Naive thymus-derived CD4-positive, alpha-beta T cell (primary cell): Measurements from ENCODE around the gene MTMR1. TPM values are rescaled to one million over a fixed set of nuclear protein-coding genes. Genes with fewer than 3 reads are reported as not detected.

Experiments used
- ATAC-seq: fragments of 150-1000 bp; cut with Tn5 transposase; 2 replicates; pipeline ENCODE4 v1.10.0; 2021; ENCODE audit warnings: mild to moderate bottlenecking, moderate library complexity
- CTCF ChIA-PET: fragments of 350-600 bp; sonication (Branson Sonifier 250); formaldehyde crosslinking; loops from one replicate; lab custom pipeline; 2021; ENCODE audit warnings: antibody characterized with exemption; lab: Charles Lee
- POLR2A ChIA-PET: fragments of 350-600 bp; sonication (Branson Sonifier 250); formaldehyde crosslinking; loops from one replicate; lab custom pipeline; 2021; ENCODE audit warnings: antibody characterized with exemption, inconsistent platforms; lab: Charles Lee
- DNase-seq, 9 donors: peaks; one replicate each; pipeline versions ENCODE4 v3.0.0 to v3.0.0-alpha.2; 2020 to 2022; ENCODE audit warnings: mixed read lengths in 1 of 9
- H3K27ac ChIP-seq: one replicate; pipeline ENCODE4 v1.7.0; 2013; ENCODE audit warnings: mild to moderate bottlenecking, low read depth, low read length, moderate library complexity
- H3K27me3 ChIP-seq, 2 donors: one replicate each; pipeline ENCODE4 v1.7.0; 2013; ENCODE audit warnings: low read length in 2 of 2, mild to moderate bottlenecking in 2 of 2, moderate library complexity in 2 of 2; ENCODE audit not compliant: control insufficient read depth in 2 of 2, insufficient read depth in 2 of 2
- H3K36me3 ChIP-seq, 3 experiments: 1 replicate in 2 of 3; 2 replicates in 1 of 3; pipeline ENCODE4 v1.7.0; 2013; ENCODE audit warnings: low read length in 3 of 3, mild to moderate bottlenecking in 3 of 3, moderate library complexity in 1 of 3; ENCODE audit not compliant: insufficient read depth in 3 of 3, control insufficient read depth in 2 of 3
- H3K4me1 ChIP-seq, 2 donors: one replicate each; pipeline ENCODE4 v1.7.0; 2013; ENCODE audit warnings: low read length in 2 of 2, mild to moderate bottlenecking in 2 of 2, moderate library complexity in 1 of 2; ENCODE audit not compliant: control insufficient read depth in 2 of 2, insufficient read depth in 2 of 2
- H3K4me3 ChIP-seq: 2 replicates; pipeline ENCODE4 v1.7.0; 2013; ENCODE audit warnings: mild to moderate bottlenecking, low read length
- H3K9me3 ChIP-seq, 3 experiments: 1 replicate in 2 of 3; 2 replicates in 1 of 3; pipeline ENCODE4 v1.7.0; 2013; ENCODE audit warnings: low read length in 3 of 3; ENCODE audit not compliant: control insufficient read depth in 2 of 3
- H3K27ac Mint-ChIP-seq, 9 donors: one replicate each; pipeline ENCODE4 v1.8.0; 2020 to 2022; ENCODE audit warnings: mixed read lengths in 9 of 9, mild to moderate bottlenecking in 8 of 9, moderate library complexity in 5 of 9, inconsistent platforms in 2 of 9
- H3K27me3 Mint-ChIP-seq, 5 donors: one replicate each; pipeline ENCODE4 v1.8.0; 2021 to 2022; ENCODE audit warnings: mixed read lengths in 5 of 5, mild to moderate bottlenecking in 1 of 5
- H3K36me3 Mint-ChIP-seq, 5 donors: one replicate each; pipeline ENCODE4 v1.8.0; 2020 to 2022; ENCODE audit warnings: mixed read lengths in 5 of 5, mild to moderate bottlenecking in 3 of 5, inconsistent platforms in 1 of 5
- H3K4me1 Mint-ChIP-seq, 7 donors: one replicate each; pipeline ENCODE4 v1.8.0; 2020 to 2022; ENCODE audit warnings: mixed read lengths in 7 of 7, mild to moderate bottlenecking in 3 of 7, inconsistent platforms in 1 of 7
- H3K4me3 Mint-ChIP-seq, 10 donors: one replicate each; pipeline ENCODE4 v1.8.0; 2020 to 2022; ENCODE audit warnings: mild to moderate bottlenecking in 10 of 10, mixed read lengths in 10 of 10, moderate library complexity in 6 of 10, inconsistent platforms in 2 of 10
- H3K9me3 Mint-ChIP-seq, 11 donors: one replicate each; pipeline ENCODE4 v1.8.0; 2020 to 2022; ENCODE audit warnings: mixed read lengths in 11 of 11, mild to moderate bottlenecking in 4 of 11, inconsistent platforms in 1 of 11, moderate library complexity in 1 of 11
- intact Hi-C, 2 donors: fragments of 100-400 bp; cut with micrococcal nuclease; formaldehyde crosslinking; loops; one replicate each; pipeline ENCODE4 v1.15.1; 2023
- polyA plus RNA-seq, 2 donors: library from polyadenylated mRNA; unstranded; fragments of 300-500 nt; fragmentation: Illumina TruSeq; gene quantifications; one replicate each; pipeline ENCODE4 v1.2.3, GENCODE V29; 2021
- total RNA-seq, 6 experiments: library from RNA in 5 of 6; stranded (reverse) in 5 of 6; gene quantifications; 1 replicate in 5 of 6; 2 replicates in 1 of 6; pipeline ENCODE4 v1.2.3 and lab custom pipeline; 2021 to 2026

Gene MTMR1
- total and polyA plus RNA-seq, 7 experiments from 2014 or later: 11.3 to 53.1 (median 38.9) TPM

DNA sequence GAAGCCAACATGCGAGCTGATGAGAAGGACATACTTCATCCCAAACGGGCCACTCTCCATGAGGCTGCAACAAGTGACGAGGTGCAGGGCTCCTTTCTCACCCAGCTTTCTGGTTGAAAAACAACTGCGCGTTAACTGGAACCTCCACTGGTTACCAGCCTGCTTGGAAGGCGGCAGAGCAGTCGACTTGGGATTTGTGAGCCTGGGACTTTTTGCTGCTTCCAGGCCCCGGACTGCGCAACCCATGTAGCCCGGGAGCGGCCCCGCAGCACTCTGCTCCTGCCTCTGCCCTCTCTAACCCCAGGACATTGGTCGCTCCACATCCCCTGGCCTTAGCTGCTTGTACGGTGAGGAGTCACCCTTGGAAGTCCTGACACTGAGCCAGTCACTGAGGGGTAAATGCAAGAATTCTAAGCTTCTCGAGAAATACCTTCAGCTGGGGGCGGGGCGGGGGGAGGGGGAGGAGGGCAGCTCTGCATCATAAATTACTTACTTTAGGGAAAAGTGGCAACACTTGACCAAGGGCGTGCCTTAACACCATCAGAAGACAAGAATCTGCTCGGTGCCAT, 72.7 kb downstream of the MTMR1 start:
- Mint-ChIP-seq H3K27me3 (no peaks in the 10 kb centered on the region), H3K9me3 (peaks cover 0 to 1% (median 0%) of the 10 kb centered on the region in 11 donors), H3K27ac (no peak overlapping the region), H3K36me3 (peaks cover 0 to 4% (median 0%) of the 10 kb centered on the region in 5 donors), H3K4me3 (no peak overlapping the region), H3K4me1 (no peaks in the 10 kb centered on the region)
- intact Hi-C loops: no loop called here
- ATAC-seq (no peak), DNase-seq (no peak)
- Histone ChIP-seq H3K27ac (no peak overlapping the region), H3K4me3 (no peak overlapping the region), H3K9me3 (no peaks in the 10 kb centered on the region), H3K4me1 (no peaks in the 10 kb centered on the region), H3K36me3 (peaks cover 0 to 18% (median 0%) of the 10 kb centered on the region in 3 experiments), H3K27me3 (no peaks in the 10 kb centered on the region)
- CTCF ChIA-PET: no interaction called here
- POLR2A ChIA-PET: no interaction called here

GRCh38 chrX:150766351-150767044, 73.3 kb downstream of the MTMR1 start:
- Histone ChIP-seq H3K4me1 (no peaks in the 10 kb centered on the region), H3K27ac (no peak overlapping the region), H3K36me3 (peaks cover 0 to 18% (median 0%) of the 10 kb centered on the region in 3 experiments), H3K4me3 (no peak overlapping the region), H3K27me3 (no peaks in the 10 kb centered on the region), H3K9me3 (no peaks in the 10 kb centered on the region)
- ChIA-PET CTCF (no interaction called here), POLR2A (no interaction called here)
- Mint-ChIP-seq H3K4me1 (no peaks in the 10 kb centered on the region), H3K36me3 (peaks cover 0 to 4% (median 0%) of the 10 kb centered on the region in 5 donors), H3K27ac (peak overlapping the region in 3 of 9 donors; percentile 12 to 52 (median 36)), H3K4me3 (no peak overlapping the region), H3K27me3 (no peaks in the 10 kb centered on the region), H3K9me3 (peaks cover 0 to 1% (median 0%) of the 10 kb centered on the region in 11 donors)
- no peak for ATAC-seq
- intact Hi-C loops: no loop called here
- no peak for DNase-seq

DNA sequence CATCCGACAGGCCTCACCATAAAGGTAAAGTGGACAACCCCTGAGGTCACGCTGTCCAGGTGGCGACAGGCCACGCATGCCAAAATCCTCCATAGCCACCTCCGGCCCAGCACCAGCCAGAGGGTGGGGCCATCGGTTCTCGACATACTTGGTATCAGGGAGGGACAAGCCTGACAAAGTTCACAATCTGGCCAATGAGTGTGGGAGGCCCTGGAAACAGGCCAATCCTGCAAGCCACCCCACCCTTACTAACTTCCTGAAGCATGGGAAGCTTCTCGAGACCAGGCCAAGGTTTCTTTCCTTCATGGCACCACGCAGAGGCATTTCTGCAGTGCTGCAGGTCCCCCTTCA, 73.8 kb downstream of the MTMR1 start:
- H3K27me3 ChIP-seq: no peaks in the 10 kb centered on the region
- H3K27me3 Mint-ChIP-seq: no peaks in the 10 kb centered on the region
- peaks cover 0 to 4% (median 0%) of the 10 kb centered on the region in 5 donors for H3K36me3 Mint-ChIP-seq
- ATAC-seq (no peak), DNase-seq (no peak)
- H3K4me3 Mint-ChIP-seq: no peak overlapping the region
- H3K9me3 Mint-ChIP-seq: peaks cover 0 to 1% (median 0%) of the 10 kb centered on the region in 11 donors
- CTCF ChIA-PET: interaction anchor here (0.7 kb wide), 1 partner anchor 316 kb away, joined by 3 read pairs; no protein-coding TSS in a partner anchor
- peaks cover 0 to 18% (median 0%) of the 10 kb centered on the region in 3 experiments for H3K36me3 ChIP-seq
- H3K27ac Mint-ChIP-seq: no peak overlapping the region
- H3K4me3 ChIP-seq: no peak overlapping the region
- no peaks in the 10 kb centered on the region for H3K9me3 ChIP-seq
- no peaks in the 10 kb centered on the region for H3K4me1 ChIP-seq
- H3K4me1 Mint-ChIP-seq: no peaks in the 10 kb centered on the region
- intact Hi-C loops: no loop called here
- H3K27ac ChIP-seq: no peak overlapping the region
- POLR2A ChIA-PET: no interaction called here

DNA sequence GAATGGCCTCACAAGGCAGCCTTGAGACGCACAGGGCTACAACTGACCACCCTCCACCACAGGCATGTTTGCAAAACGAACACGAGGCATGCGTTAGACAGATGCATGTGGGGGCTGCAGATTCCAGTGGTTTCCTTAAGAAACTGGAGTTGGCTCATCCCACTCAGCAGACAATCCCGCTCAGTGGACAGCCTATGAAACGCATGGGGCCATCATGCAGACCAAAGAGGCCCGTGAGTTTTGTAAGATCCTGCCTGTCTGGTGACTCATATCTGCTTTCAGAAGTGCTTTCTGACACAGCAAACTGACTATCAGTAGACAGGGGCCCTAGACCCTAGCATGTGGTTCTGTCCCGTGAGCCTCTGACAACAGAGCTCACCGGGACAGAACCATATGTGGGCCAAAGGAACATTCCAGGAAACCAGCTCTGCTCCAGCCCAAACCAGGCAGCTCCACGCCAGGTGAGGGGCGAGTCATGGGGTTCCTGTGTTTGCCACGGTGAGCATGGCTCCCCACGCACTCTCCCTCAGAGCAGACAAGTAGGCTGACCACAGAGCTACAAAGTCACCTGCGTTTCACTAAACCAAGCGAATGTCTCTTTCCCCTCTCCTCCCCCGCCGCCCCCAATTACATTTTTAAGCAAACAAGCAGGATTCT, 74.4 kb downstream of the MTMR1 start:
- CTCF ChIA-PET: interaction anchor here (0.7 kb wide), 1 partner anchor 315 kb away, joined by 3 read pairs; no protein-coding TSS in a partner anchor
- peak; percentile 58 for ATAC-seq

GRCh38 chrX:150768132-150768485, 74.9 kb downstream of the MTMR1 start:
- intact Hi-C loops: no loop called here
- POLR2A ChIA-PET: no interaction called here
- peak overlapping the region in 1 of 9 donors; percentile 70 for H3K27ac Mint-ChIP-seq

More for the DNA sequence above, 74.4 kb downstream of the MTMR1 start:
- peaks cover 0 to 1% (median 0%) of the 10 kb centered on the region in 5 donors for H3K36me3 Mint-ChIP-seq
- no peaks in the 10 kb centered on the region for H3K27me3 Mint-ChIP-seq
- H3K4me3 Mint-ChIP-seq: no peak overlapping the region
- Histone ChIP-seq H3K9me3 (no peaks in the 10 kb centered on the region), H3K27me3 (no peaks in the 10 kb centered on the region), H3K27ac (no peak overlapping the region), H3K36me3 (peaks cover 0 to 12% (median 0%) of the 10 kb centered on the region in 3 experiments), H3K4me1 (no peaks in the 10 kb centered on the region), H3K4me3 (no peak overlapping the region)
- H3K4me1 Mint-ChIP-seq: no peaks in the 10 kb centered on the region
- no peak for DNase-seq
- no peak overlapping the region for H3K27ac Mint-ChIP-seq
- peaks cover 0 to 1% (median 0%) of the 10 kb centered on the region in 11 donors for H3K9me3 Mint-ChIP-seq
- intact Hi-C loops: no loop called here
- POLR2A ChIA-PET: no interaction called here

DNA sequence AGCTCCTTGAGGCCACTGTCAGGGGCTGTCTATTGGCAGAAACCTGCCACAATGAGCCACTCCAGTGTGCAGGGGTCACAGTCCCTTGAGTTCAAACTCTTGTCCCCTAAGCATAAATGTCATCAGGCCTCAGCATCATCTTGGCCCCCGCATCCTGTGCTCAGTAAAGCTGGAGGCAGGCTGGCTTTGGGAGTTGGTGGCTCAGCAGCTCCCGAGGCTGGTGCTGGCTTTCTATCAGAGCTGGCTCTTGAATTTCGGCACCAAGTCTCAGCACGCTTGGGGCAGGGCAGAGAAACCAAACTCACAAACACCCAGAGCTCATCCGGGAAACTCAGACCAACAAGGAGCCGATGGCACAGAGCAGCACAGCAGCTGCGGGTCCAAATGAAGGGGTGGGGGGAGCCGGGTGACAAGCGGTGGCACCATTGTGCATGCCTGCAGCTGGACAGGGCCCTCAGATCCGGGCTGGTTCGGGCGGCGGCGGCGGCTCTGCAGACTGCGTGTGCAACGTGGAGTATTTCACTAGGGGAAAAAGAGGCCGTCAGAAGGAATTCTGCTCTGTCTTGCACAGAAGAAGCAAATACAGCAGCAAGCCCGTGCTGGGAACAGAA, 75.5 kb downstream of the MTMR1 start:
- H3K9me3 ChIP-seq: no peaks in the 10 kb centered on the region
- H3K36me3 ChIP-seq: peaks cover 0 to 3% (median 0%) of the 10 kb centered on the region in 3 experiments
- H3K27me3 ChIP-seq: no peaks in the 10 kb centered on the region
- no peak overlapping the region for H3K27ac ChIP-seq
- no peaks in the 10 kb centered on the region for H3K4me1 ChIP-seq
- ATAC-seq: no peak
- POLR2A ChIA-PET: no interaction called here
- intact Hi-C loops: no loop called here
- Mint-ChIP-seq H3K27me3 (no peaks in the 10 kb centered on the region), H3K27ac (no peak overlapping the region), H3K4me1 (no peaks in the 10 kb centered on the region), H3K4me3 (no peak overlapping the region), H3K9me3 (peaks cover 0 to 1% (median 0%) of the 10 kb centered on the region in 11 donors), H3K36me3 (peaks cover 0 to under 1% (median 0%) of the 10 kb centered on the region in 5 donors)
- no peak overlapping the region for H3K4me3 ChIP-seq
- DNase-seq: no peak
- CTCF ChIA-PET: no interaction called here

More at GRCh38 chrX:150768132-150768485, 74.9 kb downstream of the MTMR1 start:
- no peaks in the 10 kb centered on the region for H3K4me1 ChIP-seq
- CTCF ChIA-PET: no interaction called here
- Mint-ChIP-seq H3K4me3 (no peak overlapping the region), H3K36me3 (peaks cover 0 to 1% (median 0%) of the 10 kb centered on the region in 5 donors), H3K9me3 (peaks cover 0 to 1% (median 0%) of the 10 kb centered on the region in 11 donors), H3K27me3 (no peaks in the 10 kb centered on the region), H3K4me1 (no peaks in the 10 kb centered on the region)
- peaks cover 0 to 8% (median 0%) of the 10 kb centered on the region in 3 experiments for H3K36me3 ChIP-seq
- H3K4me3 ChIP-seq: no peak overlapping the region
- no peaks in the 10 kb centered on the region for H3K27me3 ChIP-seq
- ATAC-seq (no peak), DNase-seq (no peak)
- no peaks in the 10 kb centered on the region for H3K9me3 ChIP-seq
- no peak overlapping the region for H3K27ac ChIP-seq
